ENCODE results near the gene DUSP9.

DNA sequence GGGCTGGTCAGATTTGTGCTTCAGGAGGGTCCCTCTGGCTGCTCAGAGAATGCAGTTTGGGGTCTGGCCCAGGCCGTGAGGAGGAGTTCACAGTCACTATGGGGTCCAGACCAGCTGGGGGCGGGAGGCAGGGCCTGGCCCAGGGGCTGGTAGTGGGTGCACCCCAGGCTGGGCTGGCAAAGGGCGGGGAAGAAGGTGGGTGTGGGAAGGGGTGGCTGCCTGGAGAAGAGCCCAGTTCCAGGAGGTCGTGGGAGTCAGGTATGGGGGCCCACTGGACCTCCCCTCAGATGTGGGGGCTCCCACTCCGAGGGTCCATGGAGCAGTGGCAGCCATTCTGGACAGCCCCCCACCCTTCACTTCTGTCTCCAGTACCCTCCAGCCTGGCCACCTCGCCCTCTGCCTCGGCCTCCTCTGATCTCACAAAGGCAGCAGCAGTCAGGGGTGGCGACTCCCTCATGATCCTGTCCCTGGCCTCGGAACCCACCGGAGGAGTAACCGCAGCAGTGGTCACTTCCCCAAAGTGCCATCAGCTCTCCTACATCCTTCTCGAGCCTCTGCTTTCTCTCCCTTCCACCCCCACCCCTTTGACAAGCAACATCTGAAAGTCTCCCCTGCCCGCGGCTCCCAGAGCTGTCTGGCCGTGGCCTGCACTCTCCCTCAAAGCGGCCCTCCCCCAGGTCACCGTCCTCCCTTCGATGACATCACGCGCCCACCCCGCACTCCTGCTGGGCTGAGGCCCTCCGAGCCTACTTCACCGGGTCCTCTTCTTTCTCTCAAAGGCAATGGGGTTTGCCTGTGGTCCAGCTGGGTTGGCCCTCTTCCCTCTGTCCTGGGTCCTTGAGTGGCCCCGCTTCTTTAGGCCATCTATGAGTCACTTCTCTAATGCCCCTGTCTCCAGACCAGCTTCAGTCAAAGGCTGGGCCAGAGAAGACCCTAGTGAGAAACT lies 39.0 kb downstream of the DUSP9 start:
- TF ChIP-seq, protein P1, sequence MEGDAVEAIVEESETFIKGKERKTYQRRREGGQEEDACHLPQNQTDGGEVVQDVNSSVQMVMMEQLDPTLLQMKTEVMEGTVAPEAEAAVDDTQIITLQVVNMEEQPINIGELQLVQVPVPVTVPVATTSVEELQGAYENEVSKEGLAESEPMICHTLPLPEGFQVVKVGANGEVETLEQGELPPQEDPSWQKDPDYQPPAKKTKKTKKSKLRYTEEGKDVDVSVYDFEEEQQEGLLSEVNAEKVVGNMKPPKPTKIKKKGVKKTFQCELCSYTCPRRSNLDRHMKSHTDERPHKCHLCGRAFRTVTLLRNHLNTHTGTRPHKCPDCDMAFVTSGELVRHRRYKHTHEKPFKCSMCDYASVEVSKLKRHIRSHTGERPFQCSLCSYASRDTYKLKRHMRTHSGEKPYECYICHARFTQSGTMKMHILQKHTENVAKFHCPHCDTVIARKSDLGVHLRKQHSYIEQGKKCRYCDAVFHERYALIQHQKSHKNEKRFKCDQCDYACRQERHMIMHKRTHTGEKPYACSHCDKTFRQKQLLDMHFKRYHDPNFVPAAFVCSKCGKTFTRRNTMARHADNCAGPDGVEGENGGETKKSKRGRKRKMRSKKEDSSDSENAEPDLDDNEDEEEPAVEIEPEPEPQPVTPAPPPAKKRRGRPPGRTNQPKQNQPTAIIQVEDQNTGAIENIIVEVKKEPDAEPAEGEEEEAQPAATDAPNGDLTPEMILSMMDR (IDR thresholded peaks at IDR 0.05): no peak
- TF ChIP-seq POLR2AphosphoS5 (IDR thresholded peaks at IDR 0.05) (no peak), POLR2A (IDR thresholded peaks at IDR 0.05) (no peak)

Data from prostate gland (tissue), 2 donors.